Activated naive CD8-positive, alpha-beta T cell treated with anti-CD3 and anti-CD28 coated beads for 36 hours (primary cell): ENCODE measurements around the gene NAGPA. TPM values are rescaled to one million over a fixed set of nuclear protein-coding genes. Genes with fewer than 3 reads are reported as not detected.

Experiments
- DNase-seq: peaks from one replicate; pipeline ENCODE4 v3.0.0; 2021
- H3K27ac Mint-ChIP-seq: one replicate; pipeline ENCODE4 v1.8.0; 2022; ENCODE audit warnings: mild to moderate bottlenecking, moderate library complexity, mixed read lengths
- H3K27me3 Mint-ChIP-seq: one replicate; pipeline ENCODE4 v1.8.0; 2022; ENCODE audit warnings: mild to moderate bottlenecking, mixed read lengths
- H3K36me3 Mint-ChIP-seq: one replicate; pipeline ENCODE4 v1.8.0; 2021; ENCODE audit warnings: mild to moderate bottlenecking, mixed read lengths
- H3K4me1 Mint-ChIP-seq: one replicate; pipeline ENCODE4 v1.8.0; 2021; ENCODE audit warnings: mixed read lengths
- H3K4me3 Mint-ChIP-seq: one replicate; pipeline ENCODE4 v1.8.0; 2022; ENCODE audit warnings: mild to moderate bottlenecking, moderate library complexity, mixed read lengths
- H3K9me3 Mint-ChIP-seq: one replicate; pipeline ENCODE4 v1.8.0; 2022; ENCODE audit warnings: mixed read lengths
- total RNA-seq, 2 experiments: library from RNA; stranded (reverse); gene quantifications; one replicate each; pipeline ENCODE4 v1.2.3, GENCODE V29; 2021

The NAGPA gene
- total RNA-seq, 2 experiments from 2014 or later = 14.7 to 16.4 TPM

DNA sequence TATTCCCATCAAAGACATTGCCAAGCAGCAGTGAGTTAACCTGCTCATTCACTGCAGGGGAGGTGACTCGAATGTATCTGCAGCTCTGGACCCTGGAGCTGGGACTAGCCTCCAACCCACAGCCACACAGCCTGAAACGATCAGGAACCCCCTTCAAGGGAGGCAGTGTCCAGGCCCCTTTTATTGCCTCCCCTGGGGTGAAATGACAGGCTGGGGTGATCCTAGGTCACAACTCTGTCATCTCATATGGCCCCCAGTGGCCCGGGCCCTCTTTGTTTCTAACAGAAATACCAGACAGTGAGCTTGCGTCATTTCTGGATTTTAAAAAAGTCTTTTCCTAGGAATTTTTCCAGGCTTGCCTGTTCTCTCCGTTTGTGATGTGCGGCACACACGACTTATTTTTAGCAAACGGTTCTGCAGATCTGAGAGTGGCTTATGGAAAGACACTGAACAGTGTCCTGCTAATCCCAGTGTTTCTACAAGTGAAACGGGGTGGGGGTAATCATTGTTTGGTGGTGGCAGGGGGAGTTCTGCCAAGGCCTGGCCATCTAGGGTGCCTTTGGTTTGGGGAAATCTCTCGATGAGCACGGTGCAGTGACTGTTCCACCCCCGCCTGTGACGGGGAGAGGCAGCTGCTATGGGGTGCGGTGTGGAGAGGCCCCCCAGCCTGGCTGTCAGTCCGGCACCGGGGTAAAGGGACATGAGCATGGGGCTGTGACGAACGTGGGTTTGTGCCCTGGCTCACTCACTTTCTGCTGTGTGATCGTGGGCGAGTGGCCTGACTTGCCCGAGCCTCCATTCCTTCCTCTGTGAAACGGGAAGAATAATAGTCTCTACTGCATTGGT is 27.2 kb downstream of the NAGPA start:
- no peaks in the 10 kb centered on the region for H3K36me3 Mint-ChIP-seq
- H3K4me3 Mint-ChIP-seq = no peak overlapping the region
- DNase-seq = no peak
- H3K27ac Mint-ChIP-seq = no peak overlapping the region
- H3K9me3 Mint-ChIP-seq = no peaks in the 10 kb centered on the region
- no peaks in the 10 kb centered on the region for H3K4me1 Mint-ChIP-seq
- H3K27me3 Mint-ChIP-seq = peaks cover 14% of the 10 kb centered on the region

DNA sequence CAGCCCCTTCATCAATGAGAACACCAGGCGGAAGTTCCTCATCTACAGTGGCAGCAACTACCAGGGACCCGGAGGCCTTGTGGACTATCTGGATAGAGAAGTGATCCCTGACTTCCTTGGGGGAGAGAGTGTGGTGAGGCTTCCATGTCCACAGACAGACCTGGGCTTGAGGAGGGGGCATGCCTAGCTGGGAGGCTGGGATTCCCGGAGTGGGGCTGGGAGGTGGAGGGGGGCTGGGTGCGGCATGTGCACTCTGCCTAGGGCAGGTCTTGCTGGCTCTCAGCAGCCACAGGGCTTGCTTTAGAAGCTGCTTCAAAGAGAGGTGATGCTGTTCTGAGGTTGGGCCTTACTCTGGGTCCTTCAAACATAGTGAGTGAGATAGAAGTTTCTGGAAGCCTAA is 27.8 kb downstream of the NAGPA start:
- H3K4me3 Mint-ChIP-seq = no peak overlapping the region
- no peaks in the 10 kb centered on the region for H3K9me3 Mint-ChIP-seq
- no peak for DNase-seq
- no peaks in the 10 kb centered on the region for H3K4me1 Mint-ChIP-seq
- H3K36me3 Mint-ChIP-seq = no peaks in the 10 kb centered on the region
- peaks cover 17% of the 10 kb centered on the region for H3K27me3 Mint-ChIP-seq
- no peak overlapping the region for H3K27ac Mint-ChIP-seq

DNA sequence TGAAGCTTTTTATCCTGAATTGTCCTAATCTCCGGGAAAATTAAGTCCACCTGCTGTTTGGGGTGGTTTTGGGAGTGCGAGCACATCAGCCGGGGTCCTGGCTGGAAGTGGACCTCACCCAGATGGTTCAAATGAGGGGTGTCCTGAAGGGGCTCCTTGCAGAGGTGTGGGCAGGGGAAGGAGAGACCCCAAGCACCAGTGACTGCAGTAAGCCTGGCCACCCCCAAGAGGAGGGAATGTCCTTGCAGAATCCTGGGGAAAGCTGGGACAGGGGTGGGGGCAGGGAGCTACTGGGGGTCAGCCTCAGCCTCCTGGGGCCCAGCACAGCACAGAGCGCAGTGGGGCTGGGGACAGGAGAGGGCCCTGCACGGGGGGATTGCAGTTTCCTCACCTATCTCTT is 29.4 kb downstream of the NAGPA start:
- H3K9me3 Mint-ChIP-seq = no peaks in the 10 kb centered on the region
- peaks cover 7% of the 10 kb centered on the region for H3K27me3 Mint-ChIP-seq
- H3K27ac Mint-ChIP-seq = no peak overlapping the region
- no peaks in the 10 kb centered on the region for H3K4me1 Mint-ChIP-seq
- no peak for DNase-seq
- no peak overlapping the region for H3K4me3 Mint-ChIP-seq
- H3K36me3 Mint-ChIP-seq = no peaks in the 10 kb centered on the region

DNA sequence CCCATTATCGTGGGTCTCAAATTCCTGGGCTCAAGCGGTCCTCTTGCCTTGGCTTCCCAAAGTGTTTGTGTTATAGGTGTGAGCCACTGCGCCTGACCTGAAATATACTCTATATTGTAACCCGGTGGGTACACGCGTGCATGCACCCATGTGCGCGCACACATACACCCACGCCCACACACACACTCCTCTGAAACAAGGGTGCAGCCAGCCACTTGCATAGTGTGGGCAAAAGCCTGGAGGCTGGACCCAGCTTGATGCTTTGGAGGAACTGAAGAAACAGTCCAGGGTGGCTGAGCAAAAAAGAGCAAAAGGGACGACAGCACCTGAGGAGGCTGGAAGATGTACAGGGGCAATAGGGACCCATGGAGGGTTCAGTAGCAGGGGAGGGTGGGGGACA is 29.9 kb downstream of the NAGPA start:
- Mint-ChIP-seq H3K27me3 (peaks cover 7% of the 10 kb centered on the region), H3K4me1 (no peaks in the 10 kb centered on the region), H3K4me3 (no peak overlapping the region), H3K9me3 (no peaks in the 10 kb centered on the region), H3K27ac (no peak overlapping the region), H3K36me3 (no peaks in the 10 kb centered on the region)
- DNase-seq = no peak

GRCh38 chr16:5003211-5003610 is 30.5 kb downstream of the NAGPA start:
- Mint-ChIP-seq H3K36me3 (no peaks in the 10 kb centered on the region), H3K9me3 (no peaks in the 10 kb centered on the region), H3K4me1 (no peaks in the 10 kb centered on the region), H3K27me3 (peaks cover 7% of the 10 kb centered on the region), H3K4me3 (no peak overlapping the region), H3K27ac (no peak overlapping the region)
- no peak for DNase-seq

DNA sequence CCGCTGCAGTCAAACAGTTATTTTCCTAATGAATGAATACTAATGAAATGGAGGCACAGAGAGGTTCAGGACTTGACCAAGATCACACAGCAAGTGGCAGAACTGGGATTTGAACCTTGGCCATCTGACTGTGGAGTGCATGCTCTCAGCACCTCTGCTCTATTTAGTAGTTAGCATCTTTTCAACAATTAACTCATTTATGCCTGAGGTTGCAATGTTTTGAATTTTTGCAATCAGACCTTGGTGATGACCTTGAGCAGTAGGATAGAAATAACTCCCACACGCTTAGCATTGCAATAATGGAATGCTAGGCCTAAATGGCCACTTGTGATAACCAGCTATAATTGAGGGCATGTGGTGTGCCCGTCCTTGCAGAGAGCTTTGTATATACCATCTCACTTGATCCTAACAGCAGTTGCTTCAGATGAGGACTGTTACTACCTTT is 31.0 kb downstream of the NAGPA start:
- no peaks in the 10 kb centered on the region for H3K4me1 Mint-ChIP-seq
- H3K27ac Mint-ChIP-seq = no peak overlapping the region
- H3K9me3 Mint-ChIP-seq = no peaks in the 10 kb centered on the region
- H3K36me3 Mint-ChIP-seq = no peaks in the 10 kb centered on the region
- no peak for DNase-seq
- H3K27me3 Mint-ChIP-seq = peaks cover 9% of the 10 kb centered on the region
- no peak overlapping the region for H3K4me3 Mint-ChIP-seq

GRCh38 chr16:5001986-5002385 is 31.7 kb downstream of the NAGPA start:
- Mint-ChIP-seq H3K4me3 (no peak overlapping the region), H3K27me3 (peaks cover 16% of the 10 kb centered on the region), H3K36me3 (no peaks in the 10 kb centered on the region), H3K9me3 (no peaks in the 10 kb centered on the region), H3K4me1 (no peaks in the 10 kb centered on the region), H3K27ac (no peak overlapping the region)
- DNase-seq = no peak

GRCh38 chr16:5001571-5001970 is 32.2 kb downstream of the NAGPA start:
- H3K4me1 Mint-ChIP-seq = no peaks in the 10 kb centered on the region
- H3K36me3 Mint-ChIP-seq = no peaks in the 10 kb centered on the region
- H3K4me3 Mint-ChIP-seq = no peak overlapping the region
- DNase-seq = no peak
- no peaks in the 10 kb centered on the region for H3K9me3 Mint-ChIP-seq
- peaks cover 19% of the 10 kb centered on the region for H3K27me3 Mint-ChIP-seq
- H3K27ac Mint-ChIP-seq = no peak overlapping the region

DNA sequence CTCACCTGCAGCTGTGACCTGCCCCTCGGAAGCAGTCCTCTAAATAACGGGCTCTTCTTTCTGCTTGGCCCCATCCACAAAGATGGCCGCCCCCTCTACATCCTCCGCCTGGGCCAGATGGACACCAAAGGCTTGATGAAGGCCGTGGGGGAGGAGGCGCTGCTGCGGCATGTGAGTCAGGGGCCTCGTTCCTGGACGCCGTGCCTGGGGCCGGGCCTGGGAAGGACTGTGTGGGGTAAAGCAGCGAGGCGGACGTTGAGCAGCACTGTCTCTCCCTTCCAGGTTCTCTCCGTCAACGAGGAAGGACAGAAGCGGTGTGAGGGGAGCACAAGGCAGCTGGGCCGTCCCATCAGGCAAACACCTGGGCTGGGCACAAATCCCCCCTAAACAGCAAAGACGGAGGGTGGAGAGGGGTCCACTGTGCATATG is 33.1 kb downstream of the NAGPA start:
- no peaks in the 10 kb centered on the region for H3K36me3 Mint-ChIP-seq
- H3K27ac Mint-ChIP-seq = no peak overlapping the region
- H3K4me1 Mint-ChIP-seq = no peaks in the 10 kb centered on the region
- DNase-seq = no peak
- H3K9me3 Mint-ChIP-seq = no peaks in the 10 kb centered on the region
- H3K4me3 Mint-ChIP-seq = no peak overlapping the region
- peaks cover 20% of the 10 kb centered on the region for H3K27me3 Mint-ChIP-seq

- Mint-ChIP-seq H3K4me3 (no peak overlapping the region), H3K36me3 (no peaks in the 10 kb centered on the region), H3K9me3 (no peaks in the 10 kb centered on the region), H3K27me3 (peaks cover 45% of the 10 kb centered on the region), H3K27ac (no peak overlapping the region), H3K4me1 (no peaks in the 10 kb centered on the region)
- DNase-seq = no peak
Observed at GRCh38 chr16:4994719-4995434, 38.9 kb downstream of the NAGPA start.

- Mint-ChIP-seq H3K27me3 (peaks cover 65% of the 10 kb centered on the region), H3K27ac (no peak overlapping the region), H3K36me3 (no peaks in the 10 kb centered on the region)
Observed at GRCh38 chr16:4991754-4992153, 42.0 kb downstream of the NAGPA start.

DNA sequence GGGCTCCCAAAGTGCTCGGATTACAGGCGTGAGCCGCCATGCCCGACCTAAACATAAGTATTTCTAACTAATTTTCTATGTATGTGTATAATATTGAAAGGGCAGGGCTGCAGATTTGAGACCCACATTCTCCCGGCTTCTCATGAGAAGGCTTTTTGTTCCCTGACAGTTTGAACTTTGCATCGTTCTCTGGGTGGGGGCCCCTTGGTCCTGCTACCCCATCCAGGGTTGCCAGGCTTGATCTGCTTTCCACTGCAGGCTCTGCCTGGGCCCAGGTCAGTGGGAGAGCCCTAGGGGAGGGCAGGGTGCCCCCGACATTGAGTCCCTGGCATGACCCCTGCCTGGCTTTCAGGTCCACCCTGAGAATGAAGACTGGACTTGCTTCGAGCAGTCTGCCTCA is 43.3 kb downstream of the NAGPA start:
- no peak overlapping the region for H3K4me3 Mint-ChIP-seq
- peaks cover 73% of the 10 kb centered on the region for H3K27me3 Mint-ChIP-seq
- H3K4me1 Mint-ChIP-seq = no peaks in the 10 kb centered on the region
- DNase-seq = no peak
- no peak overlapping the region for H3K27ac Mint-ChIP-seq
- H3K36me3 Mint-ChIP-seq = no peaks in the 10 kb centered on the region
- H3K9me3 Mint-ChIP-seq = peaks cover 3% of the 10 kb centered on the region

More at GRCh38 chr16:4991754-4992153, 42.0 kb downstream of the NAGPA start:
- H3K9me3 Mint-ChIP-seq = peaks cover 2% of the 10 kb centered on the region
- no peak for DNase-seq
- no peaks in the 10 kb centered on the region for H3K4me1 Mint-ChIP-seq
- H3K4me3 Mint-ChIP-seq = no peak overlapping the region

GRCh38 chr16:4989391-4990006 is 44.2 kb downstream of the NAGPA start:
- Mint-ChIP-seq H3K27me3 (peaks cover 68% of the 10 kb centered on the region), H3K9me3 (peaks cover 6% of the 10 kb centered on the region), H3K4me1 (no peaks in the 10 kb centered on the region), H3K4me3 (no peak overlapping the region), H3K36me3 (no peaks in the 10 kb centered on the region), H3K27ac (no peak overlapping the region)
- DNase-seq = no peak

GRCh38 chr16:4988647-4989046 is 45.1 kb downstream of the NAGPA start:
- Mint-ChIP-seq H3K4me3 (no peak overlapping the region), H3K27ac (no peak overlapping the region), H3K9me3 (peaks cover 6% of the 10 kb centered on the region), H3K4me1 (no peaks in the 10 kb centered on the region), H3K27me3 (peaks cover 65% of the 10 kb centered on the region), H3K36me3 (no peaks in the 10 kb centered on the region)
- no peak for DNase-seq

DNA sequence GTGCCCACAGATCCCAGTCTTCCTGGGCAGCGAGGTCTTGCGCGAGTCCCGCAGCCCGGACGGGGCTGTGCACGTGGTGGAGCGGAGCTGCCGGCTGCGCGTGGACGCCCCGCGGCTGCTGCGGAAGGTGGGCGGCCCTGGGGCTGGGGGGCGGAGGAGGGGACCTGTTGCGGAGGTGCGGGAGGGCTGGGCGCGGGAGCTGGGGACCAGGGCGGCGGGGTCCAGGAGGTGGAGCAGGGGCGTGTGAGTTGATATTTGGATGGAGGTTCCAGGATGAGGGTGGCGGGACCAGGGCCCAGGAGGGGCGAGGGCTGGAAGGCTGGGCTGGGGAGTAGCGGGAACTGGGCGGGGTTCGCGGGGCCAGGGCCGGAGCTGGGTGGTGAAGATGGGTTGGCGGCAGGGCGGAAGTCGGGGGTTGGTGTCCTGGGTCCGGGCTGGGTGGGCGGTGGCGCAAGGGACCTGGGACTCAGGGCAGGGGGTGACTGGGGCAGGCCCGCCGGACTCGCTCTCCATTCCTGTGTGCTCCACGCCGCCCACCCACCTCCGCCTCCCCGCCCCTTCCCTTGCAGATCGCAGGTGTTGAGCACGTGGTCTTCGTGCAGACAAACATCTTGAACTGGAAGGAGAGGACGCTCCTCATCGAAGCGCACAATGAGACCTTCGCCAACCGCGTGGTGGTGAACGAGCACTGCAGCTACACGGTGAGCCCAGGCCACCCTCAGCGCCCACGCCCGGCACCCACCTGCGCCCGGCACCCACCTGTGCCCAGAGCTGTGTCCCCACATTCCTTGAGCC is 46.0 kb downstream of the NAGPA start:
- no peak overlapping the region for H3K4me3 Mint-ChIP-seq
- H3K9me3 Mint-ChIP-seq = peaks cover 6% of the 10 kb centered on the region
- no peak for DNase-seq
- peaks cover 62% of the 10 kb centered on the region for H3K27me3 Mint-ChIP-seq
- H3K36me3 Mint-ChIP-seq = no peaks in the 10 kb centered on the region
- no peak overlapping the region for H3K27ac Mint-ChIP-seq
- H3K4me1 Mint-ChIP-seq = no peaks in the 10 kb centered on the region
